ENCODE measurements around the gene C10orf88. TPM values are rescaled to one million over a fixed set of nuclear protein-coding genes. Genes with fewer than 3 reads are reported as not detected.

The C10orf88 gene
- total and polyA plus RNA-seq, 2 of the 13 experiments (the other 11 are each of a cell fraction or from before 2014, with no cell fraction given): 4.6 to 11.8 TPM

- TF ChIP-seq TBL1XR1 (IDR thresholded peaks at IDR 0.05; ENCODE audit: borderline replicate concordance, low read length, partially characterized antibody): no peak
- peak; percentile 96 for TF ChIP-seq ZNF124 (CRISPR knock-in tag; IDR thresholded peaks at IDR 0.05)
- TF ChIP-seq, protein P1, sequence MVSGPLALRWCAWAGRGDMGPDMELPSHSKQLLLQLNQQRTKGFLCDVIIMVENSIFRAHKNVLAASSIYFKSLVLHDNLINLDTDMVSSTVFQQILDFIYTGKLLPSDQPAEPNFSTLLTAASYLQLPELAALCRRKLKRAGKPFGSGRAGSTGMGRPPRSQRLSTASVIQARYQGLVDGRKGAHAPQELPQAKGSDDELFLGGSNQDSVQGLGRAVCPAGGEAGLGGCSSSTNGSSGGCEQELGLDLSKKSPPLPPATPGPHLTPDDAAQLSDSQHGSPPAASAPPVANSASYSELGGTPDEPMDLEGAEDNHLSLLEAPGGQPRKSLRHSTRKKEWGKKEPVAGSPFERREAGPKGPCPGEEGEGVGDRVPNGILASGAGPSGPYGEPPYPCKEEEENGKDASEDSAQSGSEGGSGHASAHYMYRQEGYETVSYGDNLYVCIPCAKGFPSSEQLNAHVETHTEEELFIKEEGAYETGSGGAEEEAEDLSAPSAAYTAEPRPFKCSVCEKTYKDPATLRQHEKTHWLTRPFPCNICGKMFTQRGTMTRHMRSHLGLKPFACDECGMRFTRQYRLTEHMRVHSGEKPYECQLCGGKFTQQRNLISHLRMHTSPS (CRISPR knock-in tag; IDR thresholded peaks at IDR 0.05; ENCODE audit: low read depth): peak; percentile 75
- no peak for TF ChIP-seq ZNF652 (CRISPR knock-in tag; IDR thresholded peaks at IDR 0.05; ENCODE audit: borderline replicate concordance, low read depth)
- no peak; the same call in 1 of the 2 replicates for TF ChIP-seq ZNF670 (CRISPR knock-in tag; IDR thresholded peaks at IDR 0.05; ENCODE audit: borderline replicate concordance)
- TF ChIP-seq MATR3 (CRISPR knock-in tag; IDR thresholded peaks at IDR 0.05): no peak
- TF ChIP-seq ZNF616 (CRISPR knock-in tag; IDR thresholded peaks at IDR 0.05; ENCODE audit: low read depth): peak; percentile 76; the same call in 1 of the 2 replicates
- peak; percentile 98 for TF ChIP-seq ZNF883 (CRISPR knock-in tag; IDR thresholded peaks at IDR 0.05; ENCODE audit: not compliant biosample characterization)
- TF ChIP-seq, protein P2, sequence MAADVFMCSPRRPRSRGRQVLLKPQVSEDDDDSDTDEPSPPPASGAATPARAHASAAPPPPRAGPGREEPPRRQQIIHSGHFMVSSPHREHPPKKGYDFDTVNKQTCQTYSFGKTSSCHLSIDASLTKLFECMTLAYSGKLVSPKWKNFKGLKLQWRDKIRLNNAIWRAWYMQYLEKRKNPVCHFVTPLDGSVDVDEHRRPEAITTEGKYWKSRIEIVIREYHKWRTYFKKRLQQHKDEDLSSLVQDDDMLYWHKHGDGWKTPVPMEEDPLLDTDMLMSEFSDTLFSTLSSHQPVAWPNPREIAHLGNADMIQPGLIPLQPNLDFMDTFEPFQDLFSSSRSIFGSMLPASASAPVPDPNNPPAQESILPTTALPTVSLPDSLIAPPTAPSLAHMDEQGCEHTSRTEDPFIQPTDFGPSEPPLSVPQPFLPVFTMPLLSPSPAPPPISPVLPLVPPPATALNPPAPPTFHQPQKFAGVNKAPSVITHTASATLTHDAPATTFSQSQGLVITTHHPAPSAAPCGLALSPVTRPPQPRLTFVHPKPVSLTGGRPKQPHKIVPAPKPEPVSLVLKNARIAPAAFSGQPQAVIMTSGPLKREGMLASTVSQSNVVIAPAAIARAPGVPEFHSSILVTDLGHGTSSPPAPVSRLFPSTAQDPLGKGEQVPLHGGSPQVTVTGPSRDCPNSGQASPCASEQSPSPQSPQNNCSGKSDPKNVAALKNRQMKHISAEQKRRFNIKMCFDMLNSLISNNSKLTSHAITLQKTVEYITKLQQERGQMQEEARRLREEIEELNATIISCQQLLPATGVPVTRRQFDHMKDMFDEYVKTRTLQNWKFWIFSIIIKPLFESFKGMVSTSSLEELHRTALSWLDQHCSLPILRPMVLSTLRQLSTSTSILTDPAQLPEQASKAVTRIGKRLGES (CRISPR knock-in tag; IDR thresholded peaks at IDR 0.05; ENCODE audit: borderline replicate concordance): 0 out of 2 replicates have a peak, but pooled peaks have one; percentile 68
- TF ChIP-seq U2AF1 (optimal IDR thresholded peaks at IDR 0.05; ENCODE audit: low read depth, low read length): peak; percentile 92
- TF ChIP-seq SCMH1 (CRISPR knock-in tag; IDR thresholded peaks at IDR 0.05; ENCODE audit: borderline replicate concordance): no peak
- TF ChIP-seq SATB2 (CRISPR knock-in tag; IDR thresholded peaks at IDR 0.05): peak; percentile 76; the same call in 1 of the 2 replicates
- TF ChIP-seq IRF2 (CRISPR knock-in tag; IDR thresholded peaks at IDR 0.05): peak; percentile 93
- TF ChIP-seq STAG1 (CRISPR knock-in tag; IDR thresholded peaks at IDR 0.05): 0 out of 2 replicates have a peak, but pooled peaks have one; percentile 3
- TF ChIP-seq WIZ (CRISPR knock-in tag; IDR thresholded peaks at IDR 0.05): no peak; the same call in 1 of the 2 replicates
- no peak for TF ChIP-seq ZBTB14 (CRISPR knock-in tag; IDR thresholded peaks at IDR 0.05)
- TF ChIP-seq MAZ (IDR thresholded peaks at IDR 0.05; ENCODE audit: borderline replicate concordance, low read depth, low read length): peak; percentile 38; the same call in 1 of the 2 replicates
- peak; percentile 97 for TF ChIP-seq MAZ (CRISPR knock-in tag; IDR thresholded peaks at IDR 0.05; ENCODE audit: low read depth)
- peak; percentile 88 for TF ChIP-seq ELF3 (CRISPR knock-in tag; IDR thresholded peaks at IDR 0.05)
- TF ChIP-seq SIN3A (IDR thresholded peaks at IDR 0.05; ENCODE audit: borderline replicate concordance, low read depth, low read length): 0 out of 2 replicates have a peak, but pooled peaks have one; percentile 21
Observed at GRCh38 chr10:122953902-122954730, at the start of gene C10orf88 (continued).

Measured in HepG2 (cell line).